ENCODE measurements around the gene MYRFL.

The MYRFL gene

GRCh38 chr12:69929125-69929524, 104.1 kb downstream of the MYRFL start:
- Histone ChIP-seq H3K4me1 (ENCODE audit: control insufficient read depth, insufficient read depth, low read length) (no peaks in the 10 kb centered on the region), H3K27ac (ENCODE audit: low read depth, low read length) (no peak overlapping the region), H3K9ac (ENCODE audit: low read length) (no peak overlapping the region), H3K36me3 (ENCODE audit: control insufficient read depth, insufficient read depth, low read length) (no peaks in the 10 kb centered on the region), H3K27me3 (ENCODE audit: control insufficient read depth, insufficient read depth, low read length) (no peaks in the 10 kb centered on the region), H3K4me3 (ENCODE audit: low read length) (no peak overlapping the region)

GRCh38 chr12:69929531-69929930, 104.5 kb downstream of the MYRFL start:
- H3K4me1 ChIP-seq (ENCODE audit: control insufficient read depth, insufficient read depth, low read length), result no peaks in the 10 kb centered on the region
- H3K27me3 ChIP-seq (ENCODE audit: control insufficient read depth, insufficient read depth, low read length), result no peaks in the 10 kb centered on the region
- H3K27ac ChIP-seq (ENCODE audit: low read depth, low read length), result no peak overlapping the region
- no peak overlapping the region for H3K4me3 ChIP-seq (ENCODE audit: low read length)
- no peak overlapping the region for H3K9ac ChIP-seq (ENCODE audit: low read length)
- H3K36me3 ChIP-seq (ENCODE audit: control insufficient read depth, insufficient read depth, low read length), result no peaks in the 10 kb centered on the region

- H3K4me3 ChIP-seq (ENCODE audit: low read length), result no peak overlapping the region
- peaks cover 2% of the 10 kb centered on the region for H3K4me1 ChIP-seq (ENCODE audit: control insufficient read depth, insufficient read depth, low read length)
These were observed 106.5 kb downstream of the MYRFL start for GRCh38 chr12:69931569-69931968.

GRCh38 chr12:69932154-69932553, 107.1 kb downstream of the MYRFL start:
- Histone ChIP-seq H3K36me3 (ENCODE audit: control insufficient read depth, insufficient read depth, low read length) (no peaks in the 10 kb centered on the region), H3K27me3 (ENCODE audit: control insufficient read depth, insufficient read depth, low read length) (no peaks in the 10 kb centered on the region), H3K4me3 (ENCODE audit: low read length) (no peak overlapping the region), H3K4me1 (ENCODE audit: control insufficient read depth, insufficient read depth, low read length) (peaks cover 2% of the 10 kb centered on the region), H3K9ac (ENCODE audit: low read length) (no peak overlapping the region), H3K27ac (ENCODE audit: low read depth, low read length) (no peak overlapping the region)

More at GRCh38 chr12:69931569-69931968, 106.5 kb downstream of the MYRFL start:
- no peak overlapping the region for H3K9ac ChIP-seq (ENCODE audit: low read length)
- H3K27me3 ChIP-seq (ENCODE audit: control insufficient read depth, insufficient read depth, low read length), result no peaks in the 10 kb centered on the region
- no peak overlapping the region for H3K27ac ChIP-seq (ENCODE audit: low read depth, low read length)
- H3K36me3 ChIP-seq (ENCODE audit: control insufficient read depth, insufficient read depth, low read length), result no peaks in the 10 kb centered on the region

- H3K27ac ChIP-seq (ENCODE audit: low read depth, low read length), result no peak overlapping the region
- peaks cover 2% of the 10 kb centered on the region for H3K4me1 ChIP-seq (ENCODE audit: control insufficient read depth, insufficient read depth, low read length)
- no peak overlapping the region for H3K9ac ChIP-seq (ENCODE audit: low read length)
- no peaks in the 10 kb centered on the region for H3K36me3 ChIP-seq (ENCODE audit: control insufficient read depth, insufficient read depth, low read length)
- no peak overlapping the region for H3K4me3 ChIP-seq (ENCODE audit: low read length)
- H3K27me3 ChIP-seq (ENCODE audit: control insufficient read depth, insufficient read depth, low read length), result no peaks in the 10 kb centered on the region
These were observed 107.9 kb downstream of the MYRFL start for GRCh38 chr12:69932676-69933552.

GRCh38 chr12:69934011-69934410, 109.0 kb downstream of the MYRFL start:
- Histone ChIP-seq H3K36me3 (ENCODE audit: control insufficient read depth, insufficient read depth, low read length) (no peaks in the 10 kb centered on the region), H3K27ac (ENCODE audit: low read depth, low read length) (no peak overlapping the region), H3K4me1 (ENCODE audit: control insufficient read depth, insufficient read depth, low read length) (peaks cover 2% of the 10 kb centered on the region), H3K27me3 (ENCODE audit: control insufficient read depth, insufficient read depth, low read length) (no peaks in the 10 kb centered on the region), H3K4me3 (ENCODE audit: low read length) (no peak overlapping the region), H3K9ac (ENCODE audit: low read length) (no peak overlapping the region)

- Histone ChIP-seq H3K9ac (ENCODE audit: low read length) (no peak overlapping the region), H3K4me1 (ENCODE audit: control insufficient read depth, insufficient read depth, low read length) (peaks cover 2% of the 10 kb centered on the region), H3K27me3 (ENCODE audit: control insufficient read depth, insufficient read depth, low read length) (no peaks in the 10 kb centered on the region), H3K4me3 (ENCODE audit: low read length) (no peak overlapping the region), H3K27ac (ENCODE audit: low read depth, low read length) (no peak overlapping the region), H3K36me3 (ENCODE audit: control insufficient read depth, insufficient read depth, low read length) (no peaks in the 10 kb centered on the region)
These were observed 110.6 kb downstream of the MYRFL start for GRCh38 chr12:69935651-69936100.

GRCh38 chr12:69936214-69936731, 111.2 kb downstream of the MYRFL start:
- no peaks in the 10 kb centered on the region for H3K27me3 ChIP-seq (ENCODE audit: control insufficient read depth, insufficient read depth, low read length)
- peaks cover 2% of the 10 kb centered on the region for H3K4me1 ChIP-seq (ENCODE audit: control insufficient read depth, insufficient read depth, low read length)
- no peak overlapping the region for H3K4me3 ChIP-seq (ENCODE audit: low read length)
- H3K9ac ChIP-seq (ENCODE audit: low read length), result no peak overlapping the region
- no peak overlapping the region for H3K27ac ChIP-seq (ENCODE audit: low read depth, low read length)
- H3K36me3 ChIP-seq (ENCODE audit: control insufficient read depth, insufficient read depth, low read length), result no peaks in the 10 kb centered on the region

- Histone ChIP-seq H3K36me3 (ENCODE audit: control insufficient read depth, insufficient read depth, low read length) (no peaks in the 10 kb centered on the region), H3K4me3 (ENCODE audit: low read length) (no peak overlapping the region), H3K9ac (ENCODE audit: low read length) (no peak overlapping the region), H3K4me1 (ENCODE audit: control insufficient read depth, insufficient read depth, low read length) (peaks cover 2% of the 10 kb centered on the region), H3K27me3 (ENCODE audit: control insufficient read depth, insufficient read depth, low read length) (no peaks in the 10 kb centered on the region), H3K27ac (ENCODE audit: low read depth, low read length) (no peak overlapping the region)
These were observed 111.7 kb downstream of the MYRFL start for GRCh38 chr12:69936766-69937165.

GRCh38 chr12:69947123-69947522, 122.1 kb downstream of the MYRFL start:
- no peaks in the 10 kb centered on the region for H3K4me1 ChIP-seq (ENCODE audit: control insufficient read depth, insufficient read depth, low read length)
- no peaks in the 10 kb centered on the region for H3K36me3 ChIP-seq (ENCODE audit: control insufficient read depth, insufficient read depth, low read length)
- H3K9ac ChIP-seq (ENCODE audit: low read length), result no peak overlapping the region
- no peak overlapping the region for H3K4me3 ChIP-seq (ENCODE audit: low read length)
- no peak overlapping the region for H3K27ac ChIP-seq (ENCODE audit: low read depth, low read length)
- H3K27me3 ChIP-seq (ENCODE audit: control insufficient read depth, insufficient read depth, low read length), result no peaks in the 10 kb centered on the region

- Histone ChIP-seq H3K4me3 (ENCODE audit: low read length) (no peak overlapping the region), H3K27me3 (ENCODE audit: control insufficient read depth, insufficient read depth, low read length) (no peaks in the 10 kb centered on the region)
These were observed 122.9 kb downstream of the MYRFL start for GRCh38 chr12:69947897-69948296.

GRCh38 chr12:69948851-69949250, 123.8 kb downstream of the MYRFL start:
- no peaks in the 10 kb centered on the region for H3K27me3 ChIP-seq (ENCODE audit: control insufficient read depth, insufficient read depth, low read length)
- no peaks in the 10 kb centered on the region for H3K36me3 ChIP-seq (ENCODE audit: control insufficient read depth, insufficient read depth, low read length)
- no peaks in the 10 kb centered on the region for H3K4me1 ChIP-seq (ENCODE audit: control insufficient read depth, insufficient read depth, low read length)
- no peak overlapping the region for H3K27ac ChIP-seq (ENCODE audit: low read depth, low read length)
- no peak overlapping the region for H3K4me3 ChIP-seq (ENCODE audit: low read length)
- no peak overlapping the region for H3K9ac ChIP-seq (ENCODE audit: low read length)

More at GRCh38 chr12:69947897-69948296, 122.9 kb downstream of the MYRFL start:
- Histone ChIP-seq H3K9ac (ENCODE audit: low read length) (no peak overlapping the region), H3K27ac (ENCODE audit: low read depth, low read length) (no peak overlapping the region), H3K4me1 (ENCODE audit: control insufficient read depth, insufficient read depth, low read length) (no peaks in the 10 kb centered on the region), H3K36me3 (ENCODE audit: control insufficient read depth, insufficient read depth, low read length) (no peaks in the 10 kb centered on the region)
